ENCODE data around the gene CRYGD.
"Not testable (repeated sequence)": the region's sequence is repeated elsewhere in the genome, so short reads cannot be mapped to it uniquely, and the experiment has no call there.

The CRYGD gene

DNA sequence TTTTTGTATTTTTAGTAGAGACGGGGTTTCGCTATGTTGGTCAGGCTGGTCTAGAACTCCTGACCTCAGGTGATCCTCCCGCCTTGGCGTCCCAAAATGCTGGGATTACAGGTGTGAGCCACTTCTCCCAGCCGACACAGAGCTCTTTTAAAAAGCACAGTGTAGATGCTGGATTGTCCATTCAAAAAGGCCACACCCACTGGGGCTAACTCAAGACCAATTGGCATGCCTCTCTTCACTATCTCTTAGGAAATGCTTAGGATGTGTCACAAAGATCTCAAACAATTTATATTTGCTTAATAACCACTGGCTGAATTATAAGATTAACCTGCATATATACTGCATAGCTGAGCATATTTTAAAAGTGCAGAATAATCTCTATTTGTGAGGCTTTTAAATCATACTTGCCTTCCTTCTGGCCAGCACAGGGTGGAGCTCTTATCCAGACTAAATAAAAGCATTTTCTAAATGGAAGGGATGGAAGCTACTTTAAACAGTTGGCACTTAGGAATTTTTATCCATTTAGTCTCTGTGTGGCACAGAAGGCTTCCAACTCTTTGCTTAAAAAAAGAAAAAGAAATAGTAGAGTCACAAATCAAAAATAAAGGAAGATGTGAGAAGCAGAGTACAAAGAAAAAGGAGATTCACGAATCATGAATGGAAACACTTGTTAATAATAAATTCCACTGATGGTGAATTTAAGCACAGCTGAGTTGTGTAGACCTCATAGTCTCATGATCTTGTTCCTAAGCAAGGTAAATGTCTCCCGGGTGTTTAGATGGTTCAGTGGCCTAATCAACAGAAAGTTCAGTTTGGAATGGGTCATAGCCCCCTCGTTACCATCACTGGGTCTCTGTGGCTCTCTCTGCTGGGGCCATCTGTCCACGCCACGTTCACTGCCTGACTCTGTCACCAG lies 22.4 kb downstream of the CRYGD start:
- Histone ChIP-seq H3K4me1 (ENCODE audit: control insufficient read depth, insufficient read depth, low read length) (no peaks in the 10 kb centered on the region), H3K9ac (ENCODE audit: low read length in 2 of 2) (no peak overlapping the region), H3K36me3 (ENCODE audit: control insufficient read depth in 2 of 2, insufficient read depth in 2 of 2, low read length in 2 of 2) (no peaks in the 10 kb centered on the region), H3K27ac (ENCODE audit: low read length) (no peak overlapping the region), H3K27me3 (ENCODE audit: control insufficient read depth in 1 of 2, insufficient read depth in 2 of 2, low read length in 2 of 2) (no peaks in the 10 kb centered on the region), H3K9me3 (ENCODE audit: control insufficient read depth in 2 of 2, low read length in 2 of 2) (no peaks in the 10 kb centered on the region), H3K4me3 (ENCODE audit: low read length in 2 of 2) (no peak overlapping the region)

GRCh38 chr2:208099682-208100470 lies 24.4 kb downstream of the CRYGD start:
- Histone ChIP-seq H3K36me3 (ENCODE audit: control insufficient read depth in 2 of 2, insufficient read depth in 2 of 2, low read length in 2 of 2) (no peaks in the 10 kb centered on the region), H3K4me3 (ENCODE audit: low read length in 2 of 2) (no peak overlapping the region), H3K4me1 (ENCODE audit: control insufficient read depth, insufficient read depth, low read length) (no peaks in the 10 kb centered on the region), H3K9me3 (ENCODE audit: control insufficient read depth in 2 of 2, low read length in 2 of 2) (no peaks in the 10 kb centered on the region), H3K27me3 (ENCODE audit: control insufficient read depth in 1 of 2, insufficient read depth in 2 of 2, low read length in 2 of 2) (no peaks in the 10 kb centered on the region), H3K9ac (ENCODE audit: low read length in 2 of 2) (no peak overlapping the region), H3K27ac (ENCODE audit: low read length) (no peak overlapping the region)

- H3K9ac ChIP-seq (ENCODE audit: low read length in 2 of 2); H3K36me3 ChIP-seq (ENCODE audit: control insufficient read depth in 2 of 2, insufficient read depth in 2 of 2, low read length in 2 of 2); H3K27me3 ChIP-seq (ENCODE audit: control insufficient read depth in 1 of 2, insufficient read depth in 2 of 2, low read length in 2 of 2); H3K9me3 ChIP-seq (ENCODE audit: control insufficient read depth in 2 of 2, low read length in 2 of 2); H3K4me3 ChIP-seq (ENCODE audit: low read length in 2 of 2); H3K27ac ChIP-seq (ENCODE audit: low read length); H3K4me1 ChIP-seq (ENCODE audit: control insufficient read depth, insufficient read depth, low read length): not testable (repeated sequence)
Observed at GRCh38 chr2:208098701-208099100, 25.6 kb downstream of the CRYGD start.

GRCh38 chr2:208098267-208098666 lies 26.1 kb downstream of the CRYGD start:
- H3K36me3 ChIP-seq (ENCODE audit: control insufficient read depth in 2 of 2, insufficient read depth in 2 of 2, low read length in 2 of 2) = no peaks in the 10 kb centered on the region

GRCh38 chr2:208097801-208098200 lies 26.5 kb downstream of the CRYGD start:
- H3K9ac ChIP-seq (ENCODE audit: low read length in 2 of 2) = no peak overlapping the region
- H3K4me1 ChIP-seq (ENCODE audit: control insufficient read depth, insufficient read depth, low read length) = no peaks in the 10 kb centered on the region
- no peaks in the 10 kb centered on the region for H3K27me3 ChIP-seq (ENCODE audit: control insufficient read depth in 1 of 2, insufficient read depth in 2 of 2, low read length in 2 of 2)
- no peaks in the 10 kb centered on the region for H3K36me3 ChIP-seq (ENCODE audit: control insufficient read depth in 2 of 2, insufficient read depth in 2 of 2, low read length in 2 of 2)
- H3K4me3 ChIP-seq (ENCODE audit: low read length in 2 of 2) = no peak overlapping the region
- H3K9me3 ChIP-seq (ENCODE audit: control insufficient read depth in 2 of 2, low read length in 2 of 2) = no peaks in the 10 kb centered on the region
- no peak overlapping the region for H3K27ac ChIP-seq (ENCODE audit: low read length)

More at GRCh38 chr2:208098267-208098666, 26.1 kb downstream of the CRYGD start:
- Histone ChIP-seq H3K4me1 (ENCODE audit: control insufficient read depth, insufficient read depth, low read length) (no peaks in the 10 kb centered on the region), H3K27me3 (ENCODE audit: control insufficient read depth in 1 of 2, insufficient read depth in 2 of 2, low read length in 2 of 2) (no peaks in the 10 kb centered on the region), H3K4me3 (ENCODE audit: low read length in 2 of 2) (no peak overlapping the region), H3K9me3 (ENCODE audit: control insufficient read depth in 2 of 2, low read length in 2 of 2) (no peaks in the 10 kb centered on the region), H3K27ac (ENCODE audit: low read length) (no peak overlapping the region), H3K9ac (ENCODE audit: low read length in 2 of 2) (no peak overlapping the region)

GRCh38 chr2:208097313-208097712 lies 27.0 kb downstream of the CRYGD start:
- no peaks in the 10 kb centered on the region for H3K9me3 ChIP-seq (ENCODE audit: control insufficient read depth in 2 of 2, low read length in 2 of 2)
- no peak overlapping the region for H3K9ac ChIP-seq (ENCODE audit: low read length in 2 of 2)
- H3K27me3 ChIP-seq (ENCODE audit: control insufficient read depth in 1 of 2, insufficient read depth in 2 of 2, low read length in 2 of 2) = no peaks in the 10 kb centered on the region
- H3K4me3 ChIP-seq (ENCODE audit: low read length in 2 of 2) = no peak overlapping the region
- no peak overlapping the region for H3K27ac ChIP-seq (ENCODE audit: low read length)
- H3K36me3 ChIP-seq (ENCODE audit: control insufficient read depth in 2 of 2, insufficient read depth in 2 of 2, low read length in 2 of 2) = no peaks in the 10 kb centered on the region
- no peaks in the 10 kb centered on the region for H3K4me1 ChIP-seq (ENCODE audit: control insufficient read depth, insufficient read depth, low read length)

- Histone ChIP-seq H3K4me3 (ENCODE audit: low read length in 2 of 2) (no peak overlapping the region), H3K9me3 (ENCODE audit: control insufficient read depth in 2 of 2, low read length in 2 of 2) (no peaks in the 10 kb centered on the region), H3K27me3 (ENCODE audit: control insufficient read depth in 1 of 2, insufficient read depth in 2 of 2, low read length in 2 of 2) (no peaks in the 10 kb centered on the region), H3K27ac (ENCODE audit: low read length) (no peak overlapping the region), H3K4me1 (ENCODE audit: control insufficient read depth, insufficient read depth, low read length) (no peaks in the 10 kb centered on the region), H3K36me3 (ENCODE audit: control insufficient read depth in 2 of 2, insufficient read depth in 2 of 2, low read length in 2 of 2) (no peaks in the 10 kb centered on the region), H3K9ac (ENCODE audit: low read length in 2 of 2) (no peak overlapping the region)
Observed at GRCh38 chr2:208096080-208096479, 28.2 kb downstream of the CRYGD start.

- Histone ChIP-seq H3K9me3 (ENCODE audit: control insufficient read depth in 2 of 2, low read length in 2 of 2) (no peaks in the 10 kb centered on the region), H3K4me3 (ENCODE audit: low read length in 2 of 2) (no peak overlapping the region), H3K9ac (ENCODE audit: low read length in 2 of 2) (no peak overlapping the region)
Observed at GRCh38 chr2:208093128-208093527, 31.2 kb downstream of the CRYGD start.

DNA sequence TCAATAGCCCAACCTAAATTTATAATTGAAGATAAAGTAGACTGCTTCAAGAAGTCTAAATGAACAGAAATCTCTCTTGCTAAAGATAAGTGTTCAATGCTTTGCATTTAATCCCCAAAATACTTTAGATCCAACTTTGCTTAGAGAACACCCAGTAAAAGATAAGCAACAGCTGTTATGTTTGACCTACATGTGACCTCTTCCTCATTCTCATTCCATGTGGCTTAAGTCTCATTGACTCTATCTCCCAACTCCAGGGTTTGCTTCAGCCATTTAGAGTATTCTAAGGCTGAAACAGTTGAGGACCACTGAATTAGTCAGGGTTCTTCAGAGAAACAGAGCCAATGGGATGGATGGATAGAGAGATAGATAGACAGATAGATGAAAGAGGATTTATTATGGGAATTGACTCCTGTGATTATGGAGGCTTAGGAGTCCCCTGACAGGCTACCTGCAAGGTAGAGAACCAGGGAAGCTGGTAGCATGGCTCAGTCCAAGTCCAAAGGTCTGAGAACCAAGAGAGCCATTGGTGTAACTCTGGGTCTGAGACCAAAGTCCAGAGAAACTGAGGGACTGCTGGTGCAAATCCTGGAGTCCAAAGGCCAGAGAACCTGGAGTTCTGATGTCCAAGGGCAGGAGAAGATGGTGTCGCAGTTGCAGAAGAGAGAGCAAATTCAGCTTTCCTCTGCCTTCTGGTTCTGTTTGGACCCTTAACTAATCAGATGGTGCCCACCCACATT lies 32.1 kb downstream of the CRYGD start:
- no peaks in the 10 kb centered on the region for H3K36me3 ChIP-seq (ENCODE audit: control insufficient read depth in 2 of 2, insufficient read depth in 2 of 2, low read length in 2 of 2)
- no peaks in the 10 kb centered on the region for H3K9me3 ChIP-seq (ENCODE audit: control insufficient read depth in 2 of 2, low read length in 2 of 2)
- no peak overlapping the region for H3K27ac ChIP-seq (ENCODE audit: low read length)
- H3K9ac ChIP-seq (ENCODE audit: low read length in 2 of 2) = no peak overlapping the region
- peaks cover 2% of the 10 kb centered on the region for H3K4me1 ChIP-seq (ENCODE audit: control insufficient read depth, insufficient read depth, low read length)
- H3K27me3 ChIP-seq (ENCODE audit: control insufficient read depth in 1 of 2, insufficient read depth in 2 of 2, low read length in 2 of 2) = no peaks in the 10 kb centered on the region
- H3K4me3 ChIP-seq (ENCODE audit: low read length in 2 of 2) = no peak overlapping the region

More at GRCh38 chr2:208093128-208093527, 31.2 kb downstream of the CRYGD start:
- peaks cover 2% of the 10 kb centered on the region for H3K4me1 ChIP-seq (ENCODE audit: control insufficient read depth, insufficient read depth, low read length)
- no peak overlapping the region for H3K27ac ChIP-seq (ENCODE audit: low read length)
- no peaks in the 10 kb centered on the region for H3K27me3 ChIP-seq (ENCODE audit: control insufficient read depth in 1 of 2, insufficient read depth in 2 of 2, low read length in 2 of 2)
- no peaks in the 10 kb centered on the region for H3K36me3 ChIP-seq (ENCODE audit: control insufficient read depth in 2 of 2, insufficient read depth in 2 of 2, low read length in 2 of 2)

GRCh38 chr2:208090420-208090819 lies 33.9 kb downstream of the CRYGD start:
- H3K27me3 ChIP-seq (ENCODE audit: control insufficient read depth in 1 of 2, insufficient read depth in 2 of 2, low read length in 2 of 2) = no peaks in the 10 kb centered on the region
- no peak overlapping the region for H3K4me3 ChIP-seq (ENCODE audit: low read length in 2 of 2)
- peaks cover 2% of the 10 kb centered on the region for H3K4me1 ChIP-seq (ENCODE audit: control insufficient read depth, insufficient read depth, low read length)
- no peaks in the 10 kb centered on the region for H3K36me3 ChIP-seq (ENCODE audit: control insufficient read depth in 2 of 2, insufficient read depth in 2 of 2, low read length in 2 of 2)
- H3K9ac ChIP-seq (ENCODE audit: low read length in 2 of 2) = no peak overlapping the region
- H3K27ac ChIP-seq (ENCODE audit: low read length) = no peak overlapping the region
- H3K9me3 ChIP-seq (ENCODE audit: control insufficient read depth in 2 of 2, low read length in 2 of 2) = no peaks in the 10 kb centered on the region

Data from stomach smooth muscle (tissue), 2 donors.